Bronchial epithelial cell (primary cell): ENCODE data around the gene DGKB. TPM values are rescaled to one million over a fixed set of nuclear protein-coding genes. Genes with fewer than 3 reads are reported as not detected.

Source experiments
- DNase-seq: peaks from one replicate; pipeline ENCODE4 v3.0.0-alpha.2; 2010; ENCODE audit warnings: low read depth
- FAIRE-seq: peaks from 2 replicates; lab custom pipeline; 2011; peaks lifted over from hg19 to GRCh38; lab: Jason Lieb, UNC
- H3K27me3 ChIP-seq: 2 replicates; pipeline ENCODE4 v1.5.1; 2011; ENCODE audit warnings: low read length; ENCODE audit not compliant: control insufficient read depth, insufficient read depth
- H3K36me3 ChIP-seq: 2 replicates; pipeline ENCODE4 v1.5.1; 2011; ENCODE audit warnings: low read length; ENCODE audit not compliant: control insufficient read depth, insufficient read depth
- H3K4me3 ChIP-seq: 2 replicates; pipeline ENCODE4 v1.5.1; 2011; ENCODE audit warnings: mild to moderate bottlenecking, low read depth, low read length, control low read depth
- CTCF ChIP-seq: IDR thresholded peaks from 2 replicates; pipeline ENCODE4 v1.5.1; 2011; ENCODE audit warnings: mild to moderate bottlenecking, moderate library complexity, low read length, control low read depth, inconsistent platforms; ENCODE audit not compliant: insufficient read depth, severe bottlenecking
- total RNA-seq: library from RNA; depleted of rRNA; stranded (reverse); fragments of >200 nt; gene quantifications from 2 replicates; pipeline ENCODE4 v1.2.1, GENCODE V29; 2014

The DGKB gene
- total RNA-seq, 1 donor from 2014 or later, result not detected

- no peaks in the 10 kb centered on the region for H3K36me3 ChIP-seq
- no peaks in the 10 kb centered on the region for H3K27me3 ChIP-seq
- no peak for TF ChIP-seq CTCF
- H3K4me3 ChIP-seq, result no peak overlapping the region
- DNase-seq, result no peak
- FAIRE-seq, result no peak
Observed at GRCh38 chr7:14888962-14889361, 13.6 kb downstream of the DGKB start.

GRCh38 chr7:14886533-14886932 lies 16.0 kb downstream of the DGKB start:
- no peak overlapping the region for H3K4me3 ChIP-seq
- H3K27me3 ChIP-seq, result no peaks in the 10 kb centered on the region
- DNase-seq (no peak), FAIRE-seq (no peak)
- H3K36me3 ChIP-seq, result no peaks in the 10 kb centered on the region
- TF ChIP-seq CTCF, result no peak

- FAIRE-seq, result no peak
- TF ChIP-seq CTCF, result no peak
Observed at GRCh38 chr7:14875941-14876587, 26.5 kb downstream of the DGKB start.

GRCh38 chr7:14871880-14872279 lies 30.7 kb downstream of the DGKB start:
- H3K27me3 ChIP-seq, result no peaks in the 10 kb centered on the region
- no peak for TF ChIP-seq CTCF
- no peaks in the 10 kb centered on the region for H3K36me3 ChIP-seq
- FAIRE-seq, result no peak
- H3K4me3 ChIP-seq, result no peak overlapping the region
- no peak for DNase-seq

More at GRCh38 chr7:14875941-14876587, 26.5 kb downstream of the DGKB start:
- no peak for DNase-seq
- no peak overlapping the region for H3K4me3 ChIP-seq
- no peaks in the 10 kb centered on the region for H3K27me3 ChIP-seq
- H3K36me3 ChIP-seq, result no peaks in the 10 kb centered on the region

- Histone ChIP-seq H3K36me3 (no peaks in the 10 kb centered on the region), H3K27me3 (no peaks in the 10 kb centered on the region), H3K4me3 (no peak overlapping the region)
- TF ChIP-seq CTCF, result no peak
- FAIRE-seq (no peak), DNase-seq (no peak)
Observed at GRCh38 chr7:14870394-14870793, 32.2 kb downstream of the DGKB start.

GRCh38 chr7:14868937-14869336 lies 33.6 kb downstream of the DGKB start:
- no peak for FAIRE-seq
- Histone ChIP-seq H3K27me3 (no peaks in the 10 kb centered on the region), H3K36me3 (no peaks in the 10 kb centered on the region), H3K4me3 (no peak overlapping the region)
- no peak for DNase-seq
- TF ChIP-seq CTCF, result no peak
